GM18858 (cell line): Measurements from ENCODE around the gene PBRM1.
A peak's percentile ranks its signal among the peaks of the same experiment; 100 is the strongest.
"Not testable (repeated sequence)": the region's sequence is repeated elsewhere in the genome, so short reads cannot be mapped to it uniquely, and the experiment has no call there.

ENCODE experiments used
- ATAC-seq: cut with Tn5 transposase; IDR thresholded peaks from one replicate; pipeline ENCODE4 v1.9.1; 2021; ENCODE audit not compliant: unreplicated experiment

The PBRM1 gene

DNA sequence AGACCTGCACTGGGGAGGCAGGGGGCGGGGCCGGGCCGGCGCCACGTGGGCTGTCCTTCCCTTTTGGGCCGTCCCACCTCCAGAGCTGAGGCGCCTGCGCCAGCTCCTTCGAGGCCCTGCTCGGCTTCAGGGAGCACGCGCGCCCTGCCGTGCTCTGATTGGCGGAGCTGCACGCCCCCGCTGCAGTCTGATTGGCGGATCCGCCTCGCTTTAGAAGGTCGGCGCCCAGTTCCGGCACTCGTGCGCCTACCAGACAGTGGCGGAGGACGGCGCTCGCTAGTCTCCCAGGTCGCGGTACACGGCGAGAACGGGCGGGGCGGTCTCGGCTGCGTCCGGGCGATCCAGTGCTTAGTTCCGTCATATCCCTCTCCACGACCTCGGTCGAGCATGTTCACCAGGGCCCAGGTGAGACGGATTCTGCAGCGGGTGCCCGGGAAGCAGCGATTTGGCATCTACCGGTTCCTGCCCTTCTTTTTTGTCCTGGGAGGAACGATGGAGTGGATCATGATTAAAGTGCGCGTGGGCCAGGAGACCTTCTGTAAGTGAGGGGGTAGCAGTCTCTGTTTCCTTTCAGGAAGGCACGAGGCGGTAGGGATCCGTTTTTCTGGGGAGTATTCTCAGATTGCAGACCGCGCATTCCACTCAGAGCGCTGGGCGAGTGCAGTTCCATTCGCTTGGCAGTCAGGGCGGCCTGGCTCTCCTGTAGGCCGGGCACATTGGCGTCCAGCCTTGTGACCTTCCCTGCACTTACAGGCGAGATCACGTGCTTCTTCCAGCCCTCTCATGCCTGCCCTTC lies 149.1 kb downstream of the PBRM1 start, which contains the start of gene UQCC5:
Gene UQCC5 (plus strand): TSS at position 237 of the 796 bp plus-strand sequence. CDS start 151 bp downstream, at position 388.
- peak; percentile 80 for ATAC-seq

- ATAC-seq, result no peak
Measured at GRCh38 chr3:52536112-52536368, 149.7 kb downstream of the PBRM1 start.

DNA sequence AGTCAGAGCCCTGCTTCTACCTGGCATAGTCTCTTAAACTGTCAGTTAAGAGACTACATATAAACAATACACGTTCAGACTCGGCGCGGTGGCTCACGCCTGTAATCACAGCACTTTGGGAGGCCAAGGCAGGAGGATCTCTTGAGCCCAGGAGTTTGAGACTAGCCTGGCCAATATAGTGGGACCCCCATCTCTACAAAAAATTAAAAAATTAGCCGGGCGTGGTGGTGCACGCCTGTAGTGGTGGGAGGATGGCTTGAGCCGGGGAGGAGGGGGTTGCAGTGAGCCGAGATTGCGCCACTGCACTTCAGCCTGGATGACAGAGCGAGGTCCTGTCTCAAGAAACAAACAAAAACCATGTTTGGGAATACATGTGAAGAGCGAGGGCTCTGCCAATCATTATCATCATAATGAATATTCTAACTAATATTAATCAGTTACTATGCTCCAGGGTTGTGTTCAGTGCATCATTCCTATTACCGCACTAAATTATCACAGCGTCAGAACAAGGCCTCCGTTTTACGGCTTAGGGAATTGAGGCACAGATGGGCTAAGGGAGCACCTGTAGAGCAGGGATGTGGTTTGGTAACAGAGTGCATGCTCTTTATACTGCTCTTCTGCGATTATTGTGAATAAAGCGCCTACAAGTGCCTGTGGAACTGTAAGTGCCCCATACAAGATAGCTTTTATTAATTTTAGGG lies 150.2 kb downstream of the PBRM1 start:
- no peak for ATAC-seq

DNA sequence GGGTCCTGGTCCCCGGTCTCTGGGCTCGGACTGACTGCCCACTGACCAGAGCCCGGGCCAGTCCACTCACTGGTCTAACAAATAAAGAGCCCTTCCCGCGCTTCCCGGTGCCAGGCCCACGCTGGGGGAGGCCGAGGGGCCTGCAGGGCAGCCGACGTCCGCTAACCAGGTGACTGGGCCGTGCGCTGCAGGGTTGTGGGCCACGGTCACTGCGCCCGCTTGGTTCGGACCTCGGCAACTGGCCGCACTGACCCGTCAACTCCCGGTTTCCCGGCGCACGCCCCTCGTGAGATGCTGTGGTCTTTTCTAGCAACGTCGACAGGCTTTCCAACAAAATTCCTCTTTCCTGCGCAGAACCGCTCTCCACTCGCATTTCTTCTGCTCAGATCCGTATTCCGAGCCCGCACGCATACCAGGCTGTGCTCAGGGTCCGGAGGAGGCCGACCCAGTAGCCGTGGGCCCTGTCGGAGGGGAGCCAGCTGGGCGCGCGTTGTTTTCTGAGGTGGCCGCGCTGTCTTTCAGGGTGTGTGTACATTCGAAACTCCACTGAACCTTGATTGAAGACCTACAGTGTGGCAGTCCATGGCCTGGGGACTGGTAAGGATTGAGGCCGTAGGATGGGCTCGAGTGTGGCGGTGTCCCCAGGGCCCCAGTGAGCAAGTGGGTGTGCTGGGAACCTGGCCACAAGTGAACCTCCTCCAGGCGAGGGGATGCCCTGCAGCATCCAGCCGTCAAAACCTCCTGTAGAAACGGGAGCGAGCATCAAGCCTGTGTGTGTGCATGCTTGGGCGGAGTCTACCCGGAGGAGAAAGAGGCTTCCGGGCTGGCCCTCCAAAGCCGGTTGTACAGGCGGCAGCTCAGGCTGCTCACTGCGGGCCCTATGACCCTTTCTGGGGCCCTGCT lies 151.2 kb downstream of the PBRM1 start:
- ATAC-seq, result no peak

DNA sequence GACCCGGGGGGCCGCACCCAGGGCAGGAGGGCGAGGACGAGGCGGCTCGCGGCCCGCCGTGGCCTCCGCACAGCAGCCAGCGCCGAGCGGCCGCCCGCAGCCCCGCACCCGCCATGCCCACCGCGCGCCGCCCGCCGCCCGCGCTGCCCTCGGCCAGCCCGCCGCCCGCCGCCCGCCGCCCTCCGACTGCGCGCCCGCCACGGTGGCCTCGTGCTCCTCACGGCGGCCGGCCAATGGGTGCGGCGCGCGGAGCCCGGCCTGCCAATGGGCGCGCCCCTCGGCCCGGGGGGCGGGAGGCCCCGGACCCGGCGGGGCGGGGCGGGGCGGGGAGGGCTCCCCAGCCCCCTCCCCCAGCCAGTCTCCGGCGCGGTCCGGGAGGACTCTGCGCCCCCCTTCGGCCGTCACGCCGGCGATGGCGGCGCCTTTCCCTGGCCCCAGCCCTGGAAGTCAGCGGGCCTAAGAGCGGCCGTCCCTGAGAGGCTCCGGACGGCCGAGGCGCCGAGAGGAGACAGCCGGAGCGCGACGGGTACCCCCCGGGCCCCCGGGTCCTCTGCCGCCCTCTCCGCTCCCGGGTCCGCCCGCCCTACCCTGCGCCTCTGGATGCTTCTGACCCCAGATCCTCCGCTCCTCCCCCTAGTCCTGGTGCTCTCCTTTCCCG lies 152.0 kb downstream of the PBRM1 start, which contains the start of gene NT5DC2:
Gene NT5DC2 (minus strand): TSS at position 235 of the 658 bp plus-strand sequence. CDS start 120 bp downstream, at position 115.
- no peak for ATAC-seq

DNA sequence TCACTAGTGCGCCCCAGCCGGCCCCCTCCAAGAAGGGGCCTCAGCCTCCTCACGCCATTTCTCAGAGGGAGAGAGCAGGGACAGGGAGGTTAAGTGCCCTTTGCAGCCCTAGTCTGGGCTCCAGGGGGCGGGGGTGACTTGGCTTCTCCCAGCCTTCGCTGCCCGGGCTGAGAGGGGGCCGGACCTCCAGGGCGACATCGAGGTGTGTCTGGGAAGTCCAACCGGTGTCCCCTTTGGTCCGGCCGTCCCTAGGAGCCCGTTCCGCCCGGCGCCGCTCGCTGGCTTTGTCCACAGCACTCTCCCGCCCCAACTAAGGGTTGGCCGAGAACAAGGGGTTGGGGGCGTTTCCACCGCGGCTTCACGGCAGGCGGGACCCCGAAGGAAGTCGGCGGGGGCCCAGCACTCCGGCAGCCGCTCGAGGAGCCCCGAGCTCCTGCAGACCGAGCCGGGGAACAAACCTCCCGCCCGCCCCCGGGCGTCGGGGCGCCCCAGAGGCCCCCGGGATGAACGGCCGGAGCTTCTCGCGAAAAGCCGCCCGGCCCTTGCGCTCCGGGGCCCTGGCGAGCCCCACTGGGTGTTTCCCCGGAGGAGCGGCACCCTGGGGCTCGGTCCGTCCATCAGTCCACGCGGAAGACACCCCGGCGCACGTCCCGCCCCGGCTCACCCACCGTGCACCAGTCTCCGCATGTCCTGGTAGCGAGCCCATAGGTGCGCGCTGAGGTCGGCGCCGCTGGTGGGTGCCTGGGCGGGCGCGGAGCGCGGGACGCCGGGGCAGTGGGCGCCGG lies 152.7 kb downstream of the PBRM1 start:
- no peak for ATAC-seq

GRCh38 chr3:52532517-52532837 lies 153.2 kb downstream of the PBRM1 start:
- no peak for ATAC-seq

GRCh38 chr3:52531860-52532516 lies 153.7 kb downstream of the PBRM1 start:
- no peak for ATAC-seq

DNA sequence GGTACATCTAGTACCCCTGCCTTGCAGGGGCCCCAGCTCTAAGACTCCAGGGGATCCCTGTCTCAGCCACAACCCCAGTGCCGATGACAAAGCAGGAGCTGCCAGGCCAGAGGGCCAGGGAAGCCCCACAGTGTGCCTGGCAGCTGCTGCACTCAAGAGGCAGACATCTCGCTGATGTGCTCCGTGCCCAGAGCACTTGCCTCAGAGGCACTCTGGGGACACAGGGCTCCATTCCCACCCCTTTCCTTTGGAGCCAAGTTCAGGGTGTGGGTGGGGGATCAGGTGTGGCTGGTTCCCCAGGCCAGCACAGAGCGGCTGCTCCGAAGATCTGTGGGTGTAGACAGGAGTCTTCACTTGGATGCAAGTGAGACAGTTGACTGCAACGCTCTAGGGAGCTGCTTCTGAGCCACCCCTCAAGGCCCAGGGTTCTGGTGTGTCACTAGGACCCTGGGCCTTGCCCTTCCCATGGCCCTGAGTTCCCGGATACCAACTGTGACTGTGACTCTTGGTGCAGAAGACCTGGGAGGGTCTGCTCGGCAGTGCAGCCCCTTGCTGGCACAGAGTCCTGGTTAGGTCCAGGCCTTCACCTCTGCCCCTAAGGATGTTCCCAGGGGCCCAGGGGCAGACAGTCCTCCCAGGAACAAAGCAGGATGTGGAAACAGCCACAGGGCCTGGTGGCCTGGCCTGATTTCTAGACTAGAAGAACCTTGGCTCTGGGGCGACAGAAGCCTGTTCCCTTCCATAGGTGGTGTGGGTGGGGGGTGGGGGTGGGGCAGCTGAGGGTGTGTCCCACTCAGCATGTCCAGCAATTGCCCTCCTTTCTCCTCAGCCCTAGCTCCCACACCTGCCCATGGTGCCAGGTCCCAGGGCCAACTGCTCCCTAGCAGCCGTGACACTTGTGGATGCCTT lies 154.5 kb downstream of the PBRM1 start:
- ATAC-seq, result no peak

- no peak for ATAC-seq
Measured at GRCh38 chr3:52529376-52530333, 156.1 kb downstream of the PBRM1 start.

- ATAC-seq, result no peak
Measured at GRCh38 chr3:52528586-52529375, 156.9 kb downstream of the PBRM1 start.

DNA sequence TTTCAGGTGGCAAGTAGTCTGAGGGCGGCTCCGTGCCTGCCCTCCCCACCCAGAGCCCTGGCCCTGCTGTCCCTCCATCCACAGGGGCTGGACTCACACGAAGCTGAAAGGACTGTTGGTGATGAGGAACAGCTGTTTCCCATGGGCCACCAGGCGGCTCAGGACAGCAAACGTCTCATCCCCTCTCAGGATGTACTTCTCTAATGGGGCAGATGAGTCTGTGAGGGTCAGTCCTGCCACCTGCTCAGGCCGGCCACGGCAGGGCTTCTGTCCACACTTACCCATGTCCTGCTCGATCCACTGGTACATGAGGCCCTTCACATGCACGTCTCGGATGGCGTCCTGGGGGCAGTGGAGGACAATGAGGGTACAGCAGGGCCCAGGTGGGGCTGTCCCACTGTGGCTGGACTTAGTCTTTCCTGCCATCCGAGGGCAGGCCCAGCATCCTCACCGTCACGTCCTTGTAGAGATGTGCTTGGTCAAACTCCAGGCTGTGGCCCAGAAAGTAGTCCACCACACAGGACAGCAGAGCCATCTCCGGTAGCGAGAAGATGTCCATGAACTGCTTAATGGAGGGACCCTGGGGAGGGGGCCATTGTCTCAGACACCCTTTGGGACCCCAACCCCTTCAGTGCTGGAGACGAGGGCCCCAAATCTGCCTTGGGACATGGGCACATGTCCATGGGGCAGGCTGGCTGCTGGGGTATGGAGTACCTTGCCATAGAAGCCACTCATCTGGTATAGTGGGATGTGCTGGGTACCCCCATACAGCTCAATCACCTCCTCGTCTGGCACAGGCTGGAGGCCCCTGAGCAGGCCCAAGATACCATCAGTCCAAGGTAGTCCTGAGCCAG lies 157.8 kb downstream of the PBRM1 start:
- no peak for ATAC-seq

DNA sequence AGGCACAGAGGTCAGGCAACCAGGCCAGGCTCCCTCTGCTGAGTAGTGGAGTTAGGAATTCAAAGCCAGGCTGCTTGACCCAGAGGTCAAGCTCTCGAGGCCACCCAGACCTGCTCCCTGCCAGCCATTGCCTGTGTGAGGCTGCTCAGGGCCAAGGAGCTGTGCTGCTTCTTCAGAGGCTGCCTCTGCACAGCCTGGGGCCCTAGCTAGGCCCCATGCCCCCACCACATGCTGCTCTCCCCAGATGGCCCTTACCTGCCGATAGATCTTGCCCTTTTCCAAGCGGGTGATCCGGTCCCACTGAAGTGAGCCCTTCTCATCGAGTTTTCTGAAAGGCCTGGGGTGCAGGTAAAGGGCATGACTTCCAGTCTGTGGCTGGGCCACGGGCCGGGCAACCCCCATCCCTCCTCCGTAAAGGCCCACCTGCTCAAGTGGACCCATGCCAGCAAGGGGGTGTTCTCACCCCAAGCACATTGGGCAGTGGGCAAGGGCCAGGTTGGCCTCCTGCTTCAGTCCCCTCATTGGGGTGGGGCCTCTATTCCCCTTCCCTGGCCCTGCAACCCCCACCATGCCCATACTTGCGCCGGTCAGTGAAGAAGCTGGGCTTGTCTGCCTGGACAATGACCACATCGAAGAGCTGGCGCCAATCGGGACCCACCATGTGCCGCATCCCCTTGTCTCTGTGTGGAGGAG lies 158.5 kb downstream of the PBRM1 start:
- no peak for ATAC-seq

- ATAC-seq, result not testable (repeated sequence)
Measured at GRCh38 chr3:52526671-52527038, 159.1 kb downstream of the PBRM1 start.
